Peyer's patch (tissue), 4 donors: ENCODE measurements around the gene MYDGF.

Experiments used
- POLR2A ChIP-seq, 2 donors: fragments of 450-650 bp; IDR thresholded peaks; one replicate each; pipeline ENCODE4 v1.5.1; 2017; ENCODE audit warnings: antibody characterized with exemption in 2 of 2, mild to moderate bottlenecking in 2 of 2, moderate library complexity in 2 of 2
- TF ChIP-seq, protein P1 (sequence below), 6 experiments: fragments of 450-650 bp in 4 of 6; fragments of 200-600 bp in 2 of 6; sonication (generic) in 1 of 6; IDR thresholded peaks; one replicate each; pipeline ENCODE4 v1.5.1; 2017 to 2019; ENCODE audit warnings: antibody characterized with exemption in 6 of 6, mild to moderate bottlenecking in 3 of 6, moderate library complexity in 1 of 6

- TF ChIP-seq POLR2A (IDR thresholded peaks at IDR 0.05): no peak
- TF ChIP-seq, protein P1, sequence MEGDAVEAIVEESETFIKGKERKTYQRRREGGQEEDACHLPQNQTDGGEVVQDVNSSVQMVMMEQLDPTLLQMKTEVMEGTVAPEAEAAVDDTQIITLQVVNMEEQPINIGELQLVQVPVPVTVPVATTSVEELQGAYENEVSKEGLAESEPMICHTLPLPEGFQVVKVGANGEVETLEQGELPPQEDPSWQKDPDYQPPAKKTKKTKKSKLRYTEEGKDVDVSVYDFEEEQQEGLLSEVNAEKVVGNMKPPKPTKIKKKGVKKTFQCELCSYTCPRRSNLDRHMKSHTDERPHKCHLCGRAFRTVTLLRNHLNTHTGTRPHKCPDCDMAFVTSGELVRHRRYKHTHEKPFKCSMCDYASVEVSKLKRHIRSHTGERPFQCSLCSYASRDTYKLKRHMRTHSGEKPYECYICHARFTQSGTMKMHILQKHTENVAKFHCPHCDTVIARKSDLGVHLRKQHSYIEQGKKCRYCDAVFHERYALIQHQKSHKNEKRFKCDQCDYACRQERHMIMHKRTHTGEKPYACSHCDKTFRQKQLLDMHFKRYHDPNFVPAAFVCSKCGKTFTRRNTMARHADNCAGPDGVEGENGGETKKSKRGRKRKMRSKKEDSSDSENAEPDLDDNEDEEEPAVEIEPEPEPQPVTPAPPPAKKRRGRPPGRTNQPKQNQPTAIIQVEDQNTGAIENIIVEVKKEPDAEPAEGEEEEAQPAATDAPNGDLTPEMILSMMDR (IDR thresholded peaks at IDR 0.05): peak in 1 of 6 experiments; percentile 16
Measured at GRCh38 chr19:4622695-4623421, 47.3 kb downstream of the MYDGF start.
